Right lobe of liver (tissue), 4 donors: ENCODE data around the gene SDK1.

ENCODE experiments used
- POLR2A ChIP-seq: fragments of 450-650 bp; IDR thresholded peaks from one replicate; pipeline ENCODE4 v1.6.1; 2017; ENCODE audit warnings: antibody characterized with exemption, mild to moderate bottlenecking
- TF ChIP-seq, protein P1 (sequence below), 4 donors: fragments of 200-600 bp in 3 of 4; fragments of 450-650 bp in 1 of 4; IDR thresholded peaks; one replicate each; pipeline versions ENCODE4 v1.5.1 to v1.8.0; 2016 to 2022; ENCODE audit warnings: antibody characterized with exemption in 4 of 4, mild to moderate bottlenecking in 2 of 4
- donor health status: DM: no; HTN: no; CAD: no.
- donor health status: DM: no; HTN: no; CAD: no.
- donor health status: DM: no; HTN: yes; CAD: no.

GRCh38 chr7:3318874-3319273, 17.8 kb downstream of the SDK1 start:
- TF ChIP-seq, protein P1, sequence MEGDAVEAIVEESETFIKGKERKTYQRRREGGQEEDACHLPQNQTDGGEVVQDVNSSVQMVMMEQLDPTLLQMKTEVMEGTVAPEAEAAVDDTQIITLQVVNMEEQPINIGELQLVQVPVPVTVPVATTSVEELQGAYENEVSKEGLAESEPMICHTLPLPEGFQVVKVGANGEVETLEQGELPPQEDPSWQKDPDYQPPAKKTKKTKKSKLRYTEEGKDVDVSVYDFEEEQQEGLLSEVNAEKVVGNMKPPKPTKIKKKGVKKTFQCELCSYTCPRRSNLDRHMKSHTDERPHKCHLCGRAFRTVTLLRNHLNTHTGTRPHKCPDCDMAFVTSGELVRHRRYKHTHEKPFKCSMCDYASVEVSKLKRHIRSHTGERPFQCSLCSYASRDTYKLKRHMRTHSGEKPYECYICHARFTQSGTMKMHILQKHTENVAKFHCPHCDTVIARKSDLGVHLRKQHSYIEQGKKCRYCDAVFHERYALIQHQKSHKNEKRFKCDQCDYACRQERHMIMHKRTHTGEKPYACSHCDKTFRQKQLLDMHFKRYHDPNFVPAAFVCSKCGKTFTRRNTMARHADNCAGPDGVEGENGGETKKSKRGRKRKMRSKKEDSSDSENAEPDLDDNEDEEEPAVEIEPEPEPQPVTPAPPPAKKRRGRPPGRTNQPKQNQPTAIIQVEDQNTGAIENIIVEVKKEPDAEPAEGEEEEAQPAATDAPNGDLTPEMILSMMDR (IDR thresholded peaks at IDR 0.05) = no peak
- TF ChIP-seq POLR2A = no peak
